ENCODE data around the gene TMEM100. TPM values are rescaled to one million over a fixed set of nuclear protein-coding genes. Genes with fewer than 3 reads are reported as not detected.

TMEM100 gene
- total and polyA plus RNA-seq, 2 experiments from 2014 or later: 0.10 to 0.73 TPM

- TF ChIP-seq EZH2phosphoT487 (IDR thresholded peaks at IDR 0.05; ENCODE audit: unreplicated experiment): no peak
- TF ChIP-seq ZNF331 (CRISPR knock-in tag; IDR thresholded peaks at IDR 0.05; ENCODE audit: low read depth): no peak
Observed at GRCh38 chr17:55689672-55690071, 33.0 kb downstream of the TMEM100 start (continued).

GRCh38 chr17:55688057-55688456, 34.6 kb downstream of the TMEM100 start:
- no peak overlapping the region for H3K27ac Mint-ChIP-seq
- peaks cover 8% of the 10 kb centered on the region for H3K9me2 ChIP-seq (ENCODE audit: insufficient read depth)

GRCh38 chr17:55687037-55687436, 35.6 kb downstream of the TMEM100 start:
- Histone ChIP-seq H3K4me1 (ENCODE audit: insufficient read depth) (no peaks in the 10 kb centered on the region), H3K4me2 (no peak overlapping the region), H3K36me3 (ENCODE audit: insufficient read depth) (no peaks in the 10 kb centered on the region), H3K27ac (ENCODE audit: low read depth) (no peak overlapping the region), H3K79me2 (replicated peaks; ENCODE audit: insufficient read depth) (no peaks in the 10 kb centered on the region), H3K4me3 (no peak overlapping the region), H3K9me2 (ENCODE audit: insufficient read depth) (peaks cover 11% of the 10 kb centered on the region), H4K20me1 (replicated peaks; ENCODE audit: insufficient read depth) (no peaks in the 10 kb centered on the region), H3F3A (replicated peaks; ENCODE audit: low read depth) (no peaks in the 10 kb centered on the region), H2AFZ (no peak overlapping the region), H3K27me3 (ENCODE audit: insufficient read depth) (no peaks in the 10 kb centered on the region)
- no peaks in the 10 kb centered on the region for H3K4me1 Mint-ChIP-seq
- H3K9me3 Mint-ChIP-seq: peaks cover 24% of the 10 kb centered on the region
- ATAC-seq (no peak), DNase-seq (ENCODE audit: low spot score) (no peak)
- TF ChIP-seq JUNB (IDR thresholded peaks at IDR 0.05; ENCODE audit: unreplicated experiment): no peak
- H3K27ac Mint-ChIP-seq: no peak overlapping the region
- H3K4me3 Mint-ChIP-seq: no peak overlapping the region
- H3K27me3 Mint-ChIP-seq (ENCODE audit: insufficient read depth, low read depth, poor library complexity): no peaks in the 10 kb centered on the region
- H3K36me3 Mint-ChIP-seq (ENCODE audit: low read depth): peaks cover 12% of the 10 kb centered on the region

More at GRCh38 chr17:55688057-55688456, 34.6 kb downstream of the TMEM100 start:
- no peaks in the 10 kb centered on the region for H3K27me3 ChIP-seq (ENCODE audit: insufficient read depth)
- no peak for DNase-seq (ENCODE audit: low spot score)
- peaks cover 12% of the 10 kb centered on the region for H3K36me3 Mint-ChIP-seq (ENCODE audit: low read depth)
- H3K36me3 ChIP-seq (ENCODE audit: insufficient read depth): no peaks in the 10 kb centered on the region
- TF ChIP-seq STAT1 (IDR thresholded peaks at IDR 0.05; ENCODE audit: unreplicated experiment): no peak
- no peak for ATAC-seq
- no peak overlapping the region for H2AFZ ChIP-seq
- no peaks in the 10 kb centered on the region for H3F3A ChIP-seq (replicated peaks; ENCODE audit: low read depth)
- no peaks in the 10 kb centered on the region for H3K4me1 Mint-ChIP-seq
- H3K27ac ChIP-seq (ENCODE audit: low read depth): no peak overlapping the region
- H3K4me3 ChIP-seq: no peak overlapping the region
- H3K27me3 Mint-ChIP-seq (ENCODE audit: insufficient read depth, low read depth, poor library complexity): no peaks in the 10 kb centered on the region
- H3K4me3 Mint-ChIP-seq: no peak overlapping the region
- H3K4me2 ChIP-seq: no peak overlapping the region
- no peaks in the 10 kb centered on the region for H4K20me1 ChIP-seq (replicated peaks; ENCODE audit: insufficient read depth)
- H3K79me2 ChIP-seq (replicated peaks; ENCODE audit: insufficient read depth): no peaks in the 10 kb centered on the region
- H3K9me3 Mint-ChIP-seq: peaks cover 24% of the 10 kb centered on the region
- no peaks in the 10 kb centered on the region for H3K4me1 ChIP-seq (ENCODE audit: insufficient read depth)

- Histone ChIP-seq H3K4me3 (no peak overlapping the region), H3K27ac (ENCODE audit: low read depth) (no peak overlapping the region), H3K4me1 (ENCODE audit: insufficient read depth) (no peaks in the 10 kb centered on the region), H3K79me2 (replicated peaks; ENCODE audit: insufficient read depth) (no peaks in the 10 kb centered on the region), H3K4me2 (no peak overlapping the region), H3K36me3 (ENCODE audit: insufficient read depth) (no peaks in the 10 kb centered on the region), H3K27me3 (ENCODE audit: insufficient read depth) (no peaks in the 10 kb centered on the region), H4K20me1 (replicated peaks; ENCODE audit: insufficient read depth) (no peaks in the 10 kb centered on the region), H2AFZ (no peak overlapping the region), H3F3A (replicated peaks; ENCODE audit: low read depth) (no peaks in the 10 kb centered on the region), H3K9me2 (ENCODE audit: insufficient read depth) (peaks cover 12% of the 10 kb centered on the region)
- no peak for ATAC-seq
- Mint-ChIP-seq H3K36me3 (ENCODE audit: low read depth) (peaks cover 12% of the 10 kb centered on the region), H3K9me3 (peaks cover 24% of the 10 kb centered on the region), H3K4me1 (no peaks in the 10 kb centered on the region), H3K27ac (no peak overlapping the region), H3K4me3 (no peak overlapping the region), H3K27me3 (ENCODE audit: insufficient read depth, low read depth, poor library complexity) (no peaks in the 10 kb centered on the region)
- no peak for DNase-seq (ENCODE audit: low spot score)
- TF ChIP-seq ZNF462 (CRISPR knock-in tag; IDR thresholded peaks at IDR 0.05): no peak
Observed at GRCh38 chr17:55683550-55684315, 38.9 kb downstream of the TMEM100 start.
